Liver (tissue), 3 donors: ENCODE measurements around the gene CD180.
A peak's percentile ranks its signal among the peaks of the same experiment; 100 is the strongest.

Experiments
- GABPA ChIP-seq, 2 donors: IDR thresholded peaks in 1 of 2; conservative IDR thresholded peaks in 1 of 2; 2 replicates each; pipeline ENCODE4 v1.6.1; 2016; ENCODE audit warnings: antibody characterized with exemption in 2 of 2, mild to moderate bottlenecking in 1 of 2, moderate library complexity in 1 of 2
- JUND ChIP-seq, 2 donors: IDR thresholded peaks; 2 replicates each; pipeline ENCODE4 v1.6.1; 2016; ENCODE audit warnings: antibody characterized with exemption in 2 of 2
- RAD21 ChIP-seq, 2 donors: IDR thresholded peaks; 2 replicates each; pipeline ENCODE4 v1.6.1; 2016; ENCODE audit warnings: antibody characterized with exemption in 2 of 2, mild to moderate bottlenecking in 2 of 2
- SP1 ChIP-seq: IDR thresholded peaks from 2 replicates; pipeline ENCODE4 v1.6.1; 2018; ENCODE audit warnings: antibody characterized with exemption, mild to moderate bottlenecking
- TAF1 ChIP-seq: conservative IDR thresholded peaks from 2 replicates; pipeline ENCODE4 v1.6.1; 2016; ENCODE audit warnings: antibody characterized with exemption, mild to moderate bottlenecking
- YY1 ChIP-seq: IDR thresholded peaks from 2 replicates; pipeline ENCODE4 v1.6.1; 2016; ENCODE audit warnings: antibody characterized with exemption, mild to moderate bottlenecking
- TF ChIP-seq, protein P1 (sequence below): IDR thresholded peaks from 2 replicates; pipeline ENCODE4 v1.6.1; 2016; ENCODE audit warnings: antibody characterized with exemption, mild to moderate bottlenecking
- TF ChIP-seq, protein P2 (sequence below): fragments of 150-350 bp; IDR thresholded peaks from 2 replicates; pipeline ENCODE4 v1.5.1; 2017; ENCODE audit warnings: improper control_type of control experiment, low read depth, low read length; ENCODE audit not compliant: missing input control
- TF ChIP-seq, protein P3 (sequence below): IDR thresholded peaks from 2 replicates; pipeline ENCODE4 v1.6.1; 2016; ENCODE audit warnings: antibody characterized with exemption
- TF ChIP-seq, protein P4 (sequence below): IDR thresholded peaks from 2 replicates; pipeline ENCODE4 v1.6.1; 2016; ENCODE audit warnings: antibody characterized with exemption
- donor health status: healthy.
- donor health status: healthy.

DNA sequence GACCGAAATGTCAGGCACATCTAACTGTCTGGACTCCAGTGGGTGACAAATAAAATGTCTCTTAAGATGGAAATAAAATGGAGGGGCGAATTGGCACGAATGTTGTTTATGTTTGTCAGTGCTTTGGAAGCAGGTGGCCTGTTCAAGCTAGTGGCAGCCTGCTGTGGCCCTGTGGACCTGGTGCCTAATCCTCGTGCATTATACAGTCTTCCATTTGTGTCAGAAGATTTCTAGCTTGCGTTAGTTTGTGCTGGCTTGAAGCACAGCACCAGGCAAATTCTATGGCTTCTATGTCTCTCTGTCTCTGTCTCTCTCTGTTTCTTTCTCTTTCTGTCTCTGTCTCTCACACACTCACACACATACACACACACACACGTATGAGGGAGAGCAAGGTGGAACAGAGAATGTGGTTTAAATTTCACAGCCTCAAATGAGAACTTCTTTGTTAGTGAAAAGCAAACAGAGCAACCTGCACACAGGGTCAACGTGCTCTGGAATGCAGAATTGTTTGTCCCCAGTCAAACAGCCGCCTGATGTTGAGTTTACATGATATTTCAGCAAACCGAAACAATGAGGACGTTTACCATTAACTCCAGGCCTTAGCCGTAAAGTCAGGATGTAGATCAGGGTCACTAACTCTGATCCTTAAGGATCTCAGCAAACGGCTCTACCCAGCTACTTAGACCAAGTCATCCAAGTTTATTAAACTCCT is 39.0 kb upstream of the CD180 start:
- TF ChIP-seq, protein P1, sequence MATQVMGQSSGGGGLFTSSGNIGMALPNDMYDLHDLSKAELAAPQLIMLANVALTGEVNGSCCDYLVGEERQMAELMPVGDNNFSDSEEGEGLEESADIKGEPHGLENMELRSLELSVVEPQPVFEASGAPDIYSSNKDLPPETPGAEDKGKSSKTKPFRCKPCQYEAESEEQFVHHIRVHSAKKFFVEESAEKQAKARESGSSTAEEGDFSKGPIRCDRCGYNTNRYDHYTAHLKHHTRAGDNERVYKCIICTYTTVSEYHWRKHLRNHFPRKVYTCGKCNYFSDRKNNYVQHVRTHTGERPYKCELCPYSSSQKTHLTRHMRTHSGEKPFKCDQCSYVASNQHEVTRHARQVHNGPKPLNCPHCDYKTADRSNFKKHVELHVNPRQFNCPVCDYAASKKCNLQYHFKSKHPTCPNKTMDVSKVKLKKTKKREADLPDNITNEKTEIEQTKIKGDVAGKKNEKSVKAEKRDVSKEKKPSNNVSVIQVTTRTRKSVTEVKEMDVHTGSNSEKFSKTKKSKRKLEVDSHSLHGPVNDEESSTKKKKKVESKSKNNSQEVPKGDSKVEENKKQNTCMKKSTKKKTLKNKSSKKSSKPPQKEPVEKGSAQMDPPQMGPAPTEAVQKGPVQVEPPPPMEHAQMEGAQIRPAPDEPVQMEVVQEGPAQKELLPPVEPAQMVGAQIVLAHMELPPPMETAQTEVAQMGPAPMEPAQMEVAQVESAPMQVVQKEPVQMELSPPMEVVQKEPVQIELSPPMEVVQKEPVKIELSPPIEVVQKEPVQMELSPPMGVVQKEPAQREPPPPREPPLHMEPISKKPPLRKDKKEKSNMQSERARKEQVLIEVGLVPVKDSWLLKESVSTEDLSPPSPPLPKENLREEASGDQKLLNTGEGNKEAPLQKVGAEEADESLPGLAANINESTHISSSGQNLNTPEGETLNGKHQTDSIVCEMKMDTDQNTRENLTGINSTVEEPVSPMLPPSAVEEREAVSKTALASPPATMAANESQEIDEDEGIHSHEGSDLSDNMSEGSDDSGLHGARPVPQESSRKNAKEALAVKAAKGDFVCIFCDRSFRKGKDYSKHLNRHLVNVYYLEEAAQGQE: peak; percentile 9
- peak; percentile 25 to 33 for TF ChIP-seq RAD21 (IDR thresholded peaks at IDR 0.05)
- TF ChIP-seq, protein P2, sequence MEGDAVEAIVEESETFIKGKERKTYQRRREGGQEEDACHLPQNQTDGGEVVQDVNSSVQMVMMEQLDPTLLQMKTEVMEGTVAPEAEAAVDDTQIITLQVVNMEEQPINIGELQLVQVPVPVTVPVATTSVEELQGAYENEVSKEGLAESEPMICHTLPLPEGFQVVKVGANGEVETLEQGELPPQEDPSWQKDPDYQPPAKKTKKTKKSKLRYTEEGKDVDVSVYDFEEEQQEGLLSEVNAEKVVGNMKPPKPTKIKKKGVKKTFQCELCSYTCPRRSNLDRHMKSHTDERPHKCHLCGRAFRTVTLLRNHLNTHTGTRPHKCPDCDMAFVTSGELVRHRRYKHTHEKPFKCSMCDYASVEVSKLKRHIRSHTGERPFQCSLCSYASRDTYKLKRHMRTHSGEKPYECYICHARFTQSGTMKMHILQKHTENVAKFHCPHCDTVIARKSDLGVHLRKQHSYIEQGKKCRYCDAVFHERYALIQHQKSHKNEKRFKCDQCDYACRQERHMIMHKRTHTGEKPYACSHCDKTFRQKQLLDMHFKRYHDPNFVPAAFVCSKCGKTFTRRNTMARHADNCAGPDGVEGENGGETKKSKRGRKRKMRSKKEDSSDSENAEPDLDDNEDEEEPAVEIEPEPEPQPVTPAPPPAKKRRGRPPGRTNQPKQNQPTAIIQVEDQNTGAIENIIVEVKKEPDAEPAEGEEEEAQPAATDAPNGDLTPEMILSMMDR: no peak
- peak; percentile 51 for TF ChIP-seq YY1
- peak; percentile 94 for TF ChIP-seq SP1
- no peak for TF ChIP-seq TAF1
- TF ChIP-seq, protein P3, sequence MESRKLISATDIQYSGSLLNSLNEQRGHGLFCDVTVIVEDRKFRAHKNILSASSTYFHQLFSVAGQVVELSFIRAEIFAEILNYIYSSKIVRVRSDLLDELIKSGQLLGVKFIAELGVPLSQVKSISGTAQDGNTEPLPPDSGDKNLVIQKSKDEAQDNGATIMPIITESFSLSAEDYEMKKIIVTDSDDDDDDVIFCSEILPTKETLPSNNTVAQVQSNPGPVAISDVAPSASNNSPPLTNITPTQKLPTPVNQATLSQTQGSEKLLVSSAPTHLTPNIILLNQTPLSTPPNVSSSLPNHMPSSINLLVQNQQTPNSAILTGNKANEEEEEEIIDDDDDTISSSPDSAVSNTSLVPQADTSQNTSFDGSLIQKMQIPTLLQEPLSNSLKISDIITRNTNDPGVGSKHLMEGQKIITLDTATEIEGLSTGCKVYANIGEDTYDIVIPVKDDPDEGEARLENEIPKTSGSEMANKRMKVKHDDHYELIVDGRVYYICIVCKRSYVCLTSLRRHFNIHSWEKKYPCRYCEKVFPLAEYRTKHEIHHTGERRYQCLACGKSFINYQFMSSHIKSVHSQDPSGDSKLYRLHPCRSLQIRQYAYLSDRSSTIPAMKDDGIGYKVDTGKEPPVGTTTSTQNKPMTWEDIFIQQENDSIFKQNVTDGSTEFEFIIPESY: no peak
- TF ChIP-seq, protein P4, sequence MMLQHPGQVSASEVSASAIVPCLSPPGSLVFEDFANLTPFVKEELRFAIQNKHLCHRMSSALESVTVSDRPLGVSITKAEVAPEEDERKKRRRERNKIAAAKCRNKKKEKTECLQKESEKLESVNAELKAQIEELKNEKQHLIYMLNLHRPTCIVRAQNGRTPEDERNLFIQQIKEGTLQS: no peak
- TF ChIP-seq GABPA (IDR thresholded peaks at IDR 0.05 in 1 of 2, conservative IDR thresholded peaks at IDR 0.05 in 1 of 2): no peak
- no peak for TF ChIP-seq JUND (IDR thresholded peaks at IDR 0.05)
